HL-60 (cell line): ENCODE results near the gene NR2E3.

Source experiments
- DNase-seq, 2 experiments: peaks; one replicate each; pipeline ENCODE4 v3.0.0-alpha.2; 2010 to 2020; ENCODE audit warnings: low read depth in 1 of 2, low spot score in 1 of 2
- H3K27ac ChIP-seq: fragments of 250-450 bp; sonication (Bioruptor Pico); replicated peaks from 2 replicates; pipeline ENCODE4 v1.5.1; 2020; ENCODE audit warnings: mild to moderate bottlenecking, moderate library complexity
- H3K27me3 ChIP-seq: fragments of 250-450 bp; sonication (Bioruptor Pico); 2 replicates; pipeline ENCODE4 v1.5.1; 2021; ENCODE audit warnings: mild to moderate bottlenecking, moderate library complexity; ENCODE audit not compliant: insufficient read depth, poor library complexity, severe bottlenecking
- H3K4me3 ChIP-seq: replicated peaks from 2 replicates; pipeline ENCODE4 v1.5.1; 2011; ENCODE audit warnings: mild to moderate bottlenecking, control low read depth, low read length; ENCODE audit not compliant: insufficient read depth
- CTCF ChIP-seq: IDR thresholded peaks from one replicate; pipeline ENCODE4 v1.5.1; 2011; ENCODE audit warnings: low read length, control low read depth, inconsistent platforms; ENCODE audit not compliant: insufficient read depth
- GABPA ChIP-seq: IDR thresholded peaks from 2 replicates; pipeline ENCODE4 v1.6.1; 2012; ENCODE audit warnings: low read depth
- POLR2AphosphoS5 ChIP-seq: IDR thresholded peaks from 2 replicates; pipeline ENCODE4 v1.6.1; 2012; ENCODE audit warnings: low read depth
- REST ChIP-seq: IDR thresholded peaks from 2 replicates; pipeline ENCODE4 v1.6.1; 2012; ENCODE audit warnings: low read depth; ENCODE audit not compliant: insufficient replicate concordance
- SPI1 ChIP-seq: IDR thresholded peaks from 2 replicates; pipeline ENCODE4 v1.6.1; 2012; ENCODE audit warnings: low read depth, mild to moderate bottlenecking, borderline replicate concordance

The NR2E3 gene

GRCh38 chr15:71786673-71787072, 23.7 kb upstream of the NR2E3 start:
- H3K4me3 ChIP-seq: no peak overlapping the region
- no peaks in the 10 kb centered on the region for H3K27me3 ChIP-seq
- no peak for TF ChIP-seq SPI1
- no peak for TF ChIP-seq REST
- no peak for TF ChIP-seq GABPA
- TF ChIP-seq POLR2AphosphoS5: no peak

GRCh38 chr15:71788646-71789579, 21.4 kb upstream of the NR2E3 start:
- no peak for DNase-seq

More at GRCh38 chr15:71786673-71787072, 23.7 kb upstream of the NR2E3 start:
- DNase-seq: no peak
- H3K27ac ChIP-seq: no peak overlapping the region

GRCh38 chr15:71789616-71790015, 20.7 kb upstream of the NR2E3 start:
- Histone ChIP-seq H3K27ac (no peak overlapping the region), H3K4me3 (no peak overlapping the region), H3K27me3 (no peaks in the 10 kb centered on the region)
- no peak for TF ChIP-seq CTCF
- no peak for TF ChIP-seq REST
- TF ChIP-seq GABPA: no peak
- no peak for TF ChIP-seq POLR2AphosphoS5
- TF ChIP-seq SPI1: no peak
- no peak for DNase-seq

More at GRCh38 chr15:71788646-71789579, 21.4 kb upstream of the NR2E3 start:
- H3K27ac ChIP-seq: no peak overlapping the region
- H3K4me3 ChIP-seq: no peak overlapping the region
- TF ChIP-seq POLR2AphosphoS5 (no peak), SPI1 (no peak), CTCF (no peak), REST (no peak), GABPA (no peak)
- no peaks in the 10 kb centered on the region for H3K27me3 ChIP-seq
